Measurements from ENCODE around the gene CYB561D1.

Gene CYB561D1

DNA sequence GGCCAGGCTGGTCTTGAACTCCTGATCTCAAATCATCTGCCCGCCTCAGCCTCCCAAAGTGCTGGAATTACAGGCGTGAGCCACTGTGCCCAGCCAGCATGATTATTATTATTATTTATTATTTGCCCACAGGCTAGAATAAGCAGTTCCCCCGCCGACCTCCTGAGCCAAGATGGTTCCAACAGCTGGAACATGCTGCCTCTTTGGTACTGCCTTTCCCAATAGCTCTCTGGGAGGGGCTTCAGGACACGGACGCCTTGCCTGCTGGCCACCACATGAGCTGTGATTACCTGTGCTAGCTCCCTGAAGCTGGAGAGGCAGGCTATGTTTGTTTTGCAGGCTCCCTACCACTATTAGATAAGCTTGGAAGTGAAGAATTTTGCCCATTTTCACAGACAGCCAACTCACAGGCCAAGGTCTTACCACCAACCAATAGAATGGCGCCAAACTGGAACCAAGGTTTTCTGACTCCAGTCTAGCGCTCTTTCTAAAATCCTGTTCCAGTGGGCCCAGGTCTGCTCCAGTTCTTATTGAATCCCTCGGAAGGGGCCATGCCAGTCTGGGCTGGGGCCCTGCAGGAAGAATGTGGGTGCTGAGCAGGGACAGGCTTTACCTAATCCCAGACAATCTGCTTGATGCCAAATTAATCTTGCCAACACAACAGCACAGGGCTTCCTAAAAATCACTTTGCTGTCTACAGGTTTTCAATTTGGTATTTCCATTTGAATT, 43.7 kb downstream of the CYB561D1 start:
- H3K27ac ChIP-seq, result no peak overlapping the region
- TF ChIP-seq CTCF (conservative IDR thresholded peaks at IDR 0.05) (no peak), ZFX (IDR thresholded peaks at IDR 0.05) (no peak)

DNA sequence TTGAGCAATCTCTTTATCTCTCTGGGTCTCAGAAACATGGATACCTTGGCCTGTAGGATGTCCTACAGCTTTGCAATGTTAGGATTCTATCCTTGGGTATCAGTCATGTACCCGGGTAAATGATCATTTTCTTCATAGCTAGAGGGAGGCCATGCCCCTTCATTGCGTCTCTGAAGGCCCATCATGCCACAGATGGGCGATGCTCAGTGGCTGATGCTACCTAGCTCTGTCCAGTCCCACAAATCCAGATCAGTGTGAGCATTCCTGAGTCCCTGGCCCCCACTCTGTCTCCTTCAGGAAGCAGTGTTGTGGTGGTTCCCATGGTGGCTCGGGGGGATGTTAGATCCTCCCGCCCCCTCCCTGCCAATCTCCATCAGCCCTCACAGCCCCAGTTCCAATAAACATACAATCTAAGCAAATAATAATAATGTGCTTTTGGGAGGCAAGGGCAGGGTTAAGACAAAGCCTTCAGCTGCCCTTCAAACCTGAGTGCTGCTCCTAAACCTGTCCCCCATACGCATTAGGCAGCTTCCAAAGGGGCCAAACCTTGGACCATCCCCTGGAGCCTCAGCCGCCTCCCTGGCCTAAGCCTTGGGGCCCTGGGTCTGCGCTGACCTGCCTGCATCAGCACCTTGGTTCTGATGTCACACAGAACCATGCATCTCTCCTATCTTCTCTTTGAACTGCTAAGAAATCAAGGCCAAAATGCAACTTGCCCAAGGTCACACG, 45.1 kb downstream of the CYB561D1 start:
- no peak overlapping the region for H3K27ac ChIP-seq
- TF ChIP-seq CTCF (conservative IDR thresholded peaks at IDR 0.05) (no peak), ZFX (IDR thresholded peaks at IDR 0.05) (no peak)

DNA sequence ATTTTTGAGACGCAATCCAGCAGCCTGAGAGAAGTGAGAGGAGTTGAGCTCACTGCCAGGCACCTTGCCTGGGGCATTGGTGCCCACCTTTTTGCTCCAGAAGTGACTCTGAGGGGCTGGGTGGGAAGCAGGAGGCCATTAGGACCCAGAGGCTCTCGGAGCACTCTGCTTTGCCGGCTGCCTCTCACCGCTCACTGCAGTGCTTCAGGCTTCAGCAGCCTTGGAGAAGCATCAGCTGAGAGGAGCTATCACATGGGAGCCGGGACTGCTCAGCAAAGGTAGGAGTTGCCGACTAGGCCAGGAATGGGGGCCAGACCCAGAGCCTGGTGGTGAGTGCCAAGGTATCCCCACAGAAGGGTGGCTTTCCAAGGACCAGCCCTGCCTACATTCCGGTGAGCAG, 45.8 kb downstream of the CYB561D1 start, which contains the start of gene GPR61:
TSS of gene GPR61 (plus strand) at position 197 of the 400 bp plus-strand sequence. CDS start 3,151 bp downstream, outside the sequence.
- H3K27ac ChIP-seq, result no peak within 1 kb of the TSS
- TF ChIP-seq CTCF (conservative IDR thresholded peaks at IDR 0.05) (no peak), ZFX (IDR thresholded peaks at IDR 0.05) (no peak)

GRCh38 chr1:109541102-109541501, 47.2 kb downstream of the CYB561D1 start:
- TF ChIP-seq ZFX (IDR thresholded peaks at IDR 0.05) (no peak), CTCF (conservative IDR thresholded peaks at IDR 0.05) (no peak)

GRCh38 chr1:109542657-109543056, 48.8 kb downstream of the CYB561D1 start:
- H3K27ac ChIP-seq, result no peak overlapping the region
- no peak for TF ChIP-seq ZFX (IDR thresholded peaks at IDR 0.05)
- TF ChIP-seq CTCF (conservative IDR thresholded peaks at IDR 0.05), result no peak

More at GRCh38 chr1:109541102-109541501, 47.2 kb downstream of the CYB561D1 start:
- H3K27ac ChIP-seq, result no peak overlapping the region

GRCh38 chr1:109543283-109543987, 49.5 kb downstream of the CYB561D1 start:
- no peak overlapping the region for H3K27ac ChIP-seq
- TF ChIP-seq ZFX (IDR thresholded peaks at IDR 0.05), result no peak

DNA sequence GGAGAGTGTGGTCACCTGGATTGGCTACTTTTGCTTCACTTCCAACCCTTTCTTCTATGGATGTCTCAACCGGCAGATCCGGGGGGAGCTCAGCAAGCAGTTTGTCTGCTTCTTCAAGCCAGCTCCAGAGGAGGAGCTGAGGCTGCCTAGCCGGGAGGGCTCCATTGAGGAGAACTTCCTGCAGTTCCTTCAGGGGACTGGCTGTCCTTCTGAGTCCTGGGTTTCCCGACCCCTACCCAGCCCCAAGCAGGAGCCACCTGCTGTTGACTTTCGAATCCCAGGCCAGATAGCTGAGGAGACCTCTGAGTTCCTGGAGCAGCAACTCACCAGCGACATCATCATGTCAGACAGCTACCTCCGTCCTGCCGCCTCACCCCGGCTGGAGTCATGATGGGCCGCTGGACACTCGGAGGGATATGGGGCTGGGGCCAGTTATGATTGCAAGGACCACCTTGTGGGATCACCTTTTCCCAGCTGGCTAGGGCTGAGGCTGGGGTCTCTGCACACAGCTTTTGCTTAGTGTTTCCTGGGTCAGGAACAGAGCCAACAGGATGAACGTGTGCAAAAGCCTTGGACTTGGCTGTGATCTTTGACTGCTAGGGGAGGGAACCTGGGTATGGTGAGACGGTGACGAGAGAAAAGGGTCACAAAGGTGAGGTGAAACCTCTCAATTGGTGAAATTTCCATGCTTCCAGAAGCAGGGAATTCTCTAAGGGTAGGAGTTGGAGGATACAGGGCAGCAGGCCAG, 50.3 kb downstream of the CYB561D1 start:
- TF ChIP-seq CTCF (conservative IDR thresholded peaks at IDR 0.05) (no peak), ZFX (IDR thresholded peaks at IDR 0.05) (no peak)
- H3K27ac ChIP-seq, result no peak overlapping the region
